ENCODE measurements around the gene PRKCB. TPM values are rescaled to one million over a fixed set of nuclear protein-coding genes. Genes with fewer than 3 reads are reported as not detected.

PRKCB gene
- total RNA-seq, result 1 to 10 TPM; 2.8 to 4.1 (median 3.7) TPM
- polyA plus RNA-seq, result 0.41 TPM
- long read RNA-seq, donor 1, full-length matches to known transcripts, result 17 of 25 reads
- long read RNA-seq, donor 1, partial matches to known transcripts, result 8 of 25 reads
- long read RNA-seq, donor 1, other reads (novel, unspliced or antisense), result 0 of 25 reads
- long read RNA-seq, donor 2, partial matches to known transcripts, result 1 of 2 reads
- long read RNA-seq, donor 2, other reads (novel, unspliced or antisense), result 1 of 2 reads
- long read RNA-seq, donor 3, full-length matches to known transcripts, result 2 of 4 reads
- long read RNA-seq, donor 3, partial matches to known transcripts, result 1 of 4 reads
- long read RNA-seq, donor 3, other reads (novel, unspliced or antisense), result 1 of 4 reads
- long read RNA-seq, donor 4, result 0 reads

- Histone ChIP-seq H3K4me3 (ENCODE audit: low read length) (peak within 1 kb of the TSS; percentile 54), H3K4me1 (ENCODE audit: control insufficient read depth, insufficient read depth, low read length) (no peaks in the 10 kb centered on the region), H3K27me3 (ENCODE audit: control insufficient read depth, insufficient read depth) (peaks cover 4% of the 10 kb centered on the region), H3K9me3 (ENCODE audit: control insufficient read depth, low read length) (no peaks in the 10 kb centered on the region), H3K27ac (ENCODE audit: low read length) (no peak within 1 kb of the TSS)
- intact Hi-C loops (cut with DNase I), result no loop called here
- DNase-seq, result peak; percentile 76 to 92 (median 90)
- WGBS, result 1% methylated on average over 63 of the region's 63 CpGs
- ATAC-seq, result peak; percentile 91 to 97
Observed at GRCh38 chr16:23835390-23836077, at the start of gene PRKCB. Gene PRKCB (plus strand): TSS chr16:23835983.

- Histone ChIP-seq H3K27me3 (ENCODE audit: control insufficient read depth, insufficient read depth) (no peaks in the 10 kb centered on the region), H3K27ac (ENCODE audit: low read length) (no peak overlapping the region), H3K9me3 (ENCODE audit: control insufficient read depth, low read length) (no peaks in the 10 kb centered on the region), H3K4me1 (ENCODE audit: control insufficient read depth, insufficient read depth, low read length) (no peaks in the 10 kb centered on the region), H3K4me3 (ENCODE audit: low read length) (no peak overlapping the region)
- ATAC-seq, result no peak
- DNase-seq, result no peak
- 29% methylated on average over 6 of the region's 6 CpGs for WGBS
- intact Hi-C loops (cut with DNase I), result no loop called here
Observed at GRCh38 chr16:23786964-23787561, 48.7 kb upstream of the PRKCB start.

- ATAC-seq (no peak), DNase-seq (no peak)
- Histone ChIP-seq H3K27me3 (ENCODE audit: control insufficient read depth, insufficient read depth) (no peaks in the 10 kb centered on the region), H3K4me3 (ENCODE audit: low read length) (no peak overlapping the region), H3K9me3 (ENCODE audit: control insufficient read depth, low read length) (no peaks in the 10 kb centered on the region), H3K27ac (ENCODE audit: low read length) (no peak overlapping the region), H3K4me1 (ENCODE audit: control insufficient read depth, insufficient read depth, low read length) (no peaks in the 10 kb centered on the region)
- WGBS, result 59% methylated on average over 3 of the region's 3 CpGs
- intact Hi-C loops (cut with DNase I), result no loop called here
Observed at GRCh38 chr16:23788685-23789084, 47.1 kb upstream of the PRKCB start.

GRCh38 chr16:23795378-23795777 lies 40.4 kb upstream of the PRKCB start:
- no peaks in the 10 kb centered on the region for H3K9me3 ChIP-seq (ENCODE audit: control insufficient read depth, low read length)
- intact Hi-C loops (cut with DNase I), result loop anchor here in 1 of 4 donors (10.0 kb wide), 1 partner anchor 239 kb away; no protein-coding TSS in a partner anchor
- H3K27ac ChIP-seq (ENCODE audit: low read length), result no peak overlapping the region
- H3K4me1 ChIP-seq (ENCODE audit: control insufficient read depth, insufficient read depth, low read length), result no peaks in the 10 kb centered on the region
- 79% methylated on average over 6 of the region's 6 CpGs for WGBS
- ATAC-seq, result no peak
- H3K27me3 ChIP-seq (ENCODE audit: control insufficient read depth, insufficient read depth), result no peaks in the 10 kb centered on the region
- DNase-seq, result no peak
- H3K4me3 ChIP-seq (ENCODE audit: low read length), result no peak overlapping the region

- Histone ChIP-seq H3K27me3 (ENCODE audit: control insufficient read depth, insufficient read depth) (no peaks in the 10 kb centered on the region), H3K27ac (ENCODE audit: low read length) (no peak overlapping the region), H3K4me1 (ENCODE audit: control insufficient read depth, insufficient read depth, low read length) (no peaks in the 10 kb centered on the region), H3K9me3 (ENCODE audit: control insufficient read depth, low read length) (no peaks in the 10 kb centered on the region), H3K4me3 (ENCODE audit: low read length) (no peak overlapping the region)
- ATAC-seq (no peak), DNase-seq (no peak)
- WGBS, result 82% methylated on average over 2 of the region's 2 CpGs
- intact Hi-C loops (cut with DNase I), result loop anchor here in 1 of 4 donors (10.0 kb wide), 1 partner anchor 238 kb away; no protein-coding TSS in a partner anchor
Observed at GRCh38 chr16:23796941-23797340, 38.8 kb upstream of the PRKCB start.

- intact Hi-C loops (cut with DNase I), result loop anchor here in 3 of 4 donors (5.0 to 10.0 kb wide), 4 partner anchors 206 to 236 kb away; no protein-coding TSS in a partner anchor
- no peaks in the 10 kb centered on the region for H3K27me3 ChIP-seq (ENCODE audit: control insufficient read depth, insufficient read depth)
- peak; percentile 57 to 78 for ATAC-seq
- H3K4me3 ChIP-seq (ENCODE audit: low read length), result no peak overlapping the region
- no peaks in the 10 kb centered on the region for H3K9me3 ChIP-seq (ENCODE audit: control insufficient read depth, low read length)
- no peaks in the 10 kb centered on the region for H3K4me1 ChIP-seq (ENCODE audit: control insufficient read depth, insufficient read depth, low read length)
- 15% methylated on average over 4 of the region's 5 CpGs for WGBS
- DNase-seq, result peak; percentile 67 to 85 (median 83)
- no peak overlapping the region for H3K27ac ChIP-seq (ENCODE audit: low read length)
Observed at GRCh38 chr16:23801378-23801777, 34.4 kb upstream of the PRKCB start.

GRCh38 chr16:23802776-23803175 lies 33.0 kb upstream of the PRKCB start:
- Histone ChIP-seq H3K9me3 (ENCODE audit: control insufficient read depth, low read length) (no peaks in the 10 kb centered on the region), H3K27ac (ENCODE audit: low read length) (no peak overlapping the region), H3K27me3 (ENCODE audit: control insufficient read depth, insufficient read depth) (no peaks in the 10 kb centered on the region), H3K4me1 (ENCODE audit: control insufficient read depth, insufficient read depth, low read length) (no peaks in the 10 kb centered on the region), H3K4me3 (ENCODE audit: low read length) (no peak overlapping the region)
- intact Hi-C loops (cut with DNase I), result loop anchor here in 3 of 4 donors (5.0 to 10.0 kb wide), 4 partner anchors 205 to 235 kb away; no protein-coding TSS in a partner anchor
- ATAC-seq (no peak), DNase-seq (no peak)
- WGBS, result 48% methylated on average over 2 of the region's 2 CpGs

- intact Hi-C loops (cut with DNase I), result loop anchor here in 3 of 4 donors (5.0 to 10.0 kb wide), 4 partner anchors 204 to 234 kb away; no protein-coding TSS in a partner anchor
- Histone ChIP-seq H3K27ac (ENCODE audit: low read length) (no peak overlapping the region), H3K4me3 (ENCODE audit: low read length) (no peak overlapping the region), H3K9me3 (ENCODE audit: control insufficient read depth, low read length) (no peaks in the 10 kb centered on the region), H3K4me1 (ENCODE audit: control insufficient read depth, insufficient read depth, low read length) (no peaks in the 10 kb centered on the region), H3K27me3 (ENCODE audit: control insufficient read depth, insufficient read depth) (no peaks in the 10 kb centered on the region)
- 9% methylated on average over 9 of the region's 9 CpGs for WGBS
- ATAC-seq, result peak in 1 of 2 donors; percentile 78
- peak; percentile 52 to 70 (median 65) for DNase-seq
Observed at GRCh38 chr16:23803591-23804123, 32.1 kb upstream of the PRKCB start.

GRCh38 chr16:23807028-23807427 lies 28.8 kb upstream of the PRKCB start:
- Histone ChIP-seq H3K27ac (ENCODE audit: low read length) (no peak overlapping the region), H3K9me3 (ENCODE audit: control insufficient read depth, low read length) (no peaks in the 10 kb centered on the region), H3K27me3 (ENCODE audit: control insufficient read depth, insufficient read depth) (no peaks in the 10 kb centered on the region), H3K4me3 (ENCODE audit: low read length) (no peak overlapping the region), H3K4me1 (ENCODE audit: control insufficient read depth, insufficient read depth, low read length) (no peaks in the 10 kb centered on the region)
- DNase-seq (peak in 1 of 3 donors; percentile 65), ATAC-seq (peak in 1 of 2 donors; percentile 33)
- intact Hi-C loops (cut with DNase I), result loop anchor here in 2 of 4 donors (10.0 kb wide), 2 partner anchors 208 to 228 kb away; no protein-coding TSS in a partner anchor
- 38% methylated on average over 1 of the region's 1 CpG for WGBS

- 90% methylated on average over 4 of the region's 4 CpGs for WGBS
- ATAC-seq (no peak), DNase-seq (no peak)
- H3K4me1 ChIP-seq (ENCODE audit: control insufficient read depth, insufficient read depth, low read length), result no peaks in the 10 kb centered on the region
- no peak overlapping the region for H3K4me3 ChIP-seq (ENCODE audit: low read length)
- intact Hi-C loops (cut with DNase I), result no loop called here
- H3K27me3 ChIP-seq (ENCODE audit: control insufficient read depth, insufficient read depth), result peaks cover 3% of the 10 kb centered on the region
- no peak overlapping the region for H3K27ac ChIP-seq (ENCODE audit: low read length)
- H3K9me3 ChIP-seq (ENCODE audit: control insufficient read depth, low read length), result no peaks in the 10 kb centered on the region
Observed at GRCh38 chr16:23821467-23821866, 14.3 kb upstream of the PRKCB start.
